OCI-LY1 (cell line): ENCODE data around the gene KCNN3.

Experiments used
- H2AFZ ChIP-seq: fragments of 200-600 bp; sonication (generic), shearing (Covaris generic); 2 replicates; pipeline ENCODE4 v1.6.0; 2014; ENCODE audit warnings: antibody characterized with exemption, mild to moderate bottlenecking, low read length
- H3F3A ChIP-seq: fragments of 200-600 bp; sonication (generic), shearing (Covaris generic); 2 replicates; pipeline ENCODE4 v1.6.0; 2014; ENCODE audit warnings: mild to moderate bottlenecking, antibody characterized with exemption, low read length, moderate library complexity; ENCODE audit not compliant: insufficient read depth
- H3K27ac ChIP-seq: fragments of 200-600 bp; sonication (generic); 2 replicates; pipeline ENCODE4 v1.5.1; 2014; ENCODE audit warnings: low read length, mixed run types, mild to moderate bottlenecking, low read depth; ENCODE audit not compliant: poor library complexity, severe bottlenecking
- H3K27me3 ChIP-seq: fragments of 200-600 bp; sonication (generic); 2 replicates; pipeline ENCODE4 v1.6.0; 2014; ENCODE audit warnings: antibody characterized with exemption, mild to moderate bottlenecking, low read length, moderate library complexity; ENCODE audit not compliant: insufficient read depth
- H3K36me3 ChIP-seq: fragments of 200-600 bp; sonication (generic); 2 replicates; pipeline ENCODE4 v1.6.1; 2014; ENCODE audit warnings: mild to moderate bottlenecking, antibody characterized with exemption, low read length, moderate library complexity, mixed read lengths; ENCODE audit not compliant: insufficient read depth
- H3K4me1 ChIP-seq: fragments of 200-600 bp; sonication (generic); 2 replicates; pipeline ENCODE4 v1.5.1; 2014; ENCODE audit warnings: mild to moderate bottlenecking, low read length, moderate library complexity; ENCODE audit not compliant: insufficient read depth, severe bottlenecking
- H3K4me2 ChIP-seq: fragments of 200-600 bp; sonication (generic), shearing (Covaris generic); 2 replicates; pipeline ENCODE4 v1.6.1; 2014; ENCODE audit warnings: low read length
- H3K4me3 ChIP-seq: fragments of 200-600 bp; sonication (generic); 2 replicates; pipeline ENCODE4 v1.5.1; 2014; ENCODE audit warnings: low read length, low read depth, mild to moderate bottlenecking, mixed read lengths; ENCODE audit not compliant: poor library complexity, severe bottlenecking
- H3K79me2 ChIP-seq: fragments of 200-600 bp; shearing (Covaris generic); 2 replicates; pipeline ENCODE4 v1.6.1; 2016; ENCODE audit warnings: mixed run types, low read length, mixed read lengths; ENCODE audit not compliant: insufficient read depth
- H3K9ac ChIP-seq: fragments of 200-600 bp; sonication (generic), shearing (Covaris generic); 2 replicates; pipeline ENCODE4 v1.6.1; 2014; ENCODE audit warnings: mild to moderate bottlenecking, low read length, mixed read lengths
- H3K9me2 ChIP-seq: fragments of 200-600 bp; sonication (generic), shearing (Covaris generic); 2 replicates; pipeline ENCODE4 v1.6.1; 2014; ENCODE audit warnings: low read depth, mild to moderate bottlenecking, low read length, mixed read lengths
- H3K9me3 ChIP-seq: fragments of 200-600 bp; shearing (Covaris generic); 2 replicates; pipeline ENCODE4 v1.6.1; 2014; ENCODE audit warnings: low read length, mixed read lengths
- H4K20me1 ChIP-seq: fragments of 200-600 bp; sonication (generic), shearing (Covaris generic); 2 replicates; pipeline ENCODE4 v1.6.0; 2016; ENCODE audit warnings: mild to moderate bottlenecking, low read length; ENCODE audit not compliant: insufficient read depth
- EZH2 ChIP-seq: fragments of 200-600 bp; sonication (generic), shearing (Covaris generic); IDR thresholded peaks from 2 replicates; pipeline ENCODE4 v1.8.0; 2017; ENCODE audit warnings: borderline replicate concordance, mixed run types, mild to moderate bottlenecking, antibody characterized with exemption, low read length, moderate library complexity, mixed read lengths
- TF ChIP-seq, protein P1 (sequence below): fragments of 200-600 bp; sonication (generic), shearing (Covaris generic); IDR thresholded peaks from 2 replicates; pipeline ENCODE4 v1.5.1; 2017; ENCODE audit warnings: mild to moderate bottlenecking, antibody characterized with exemption, low read length, moderate library complexity, mixed read lengths

KCNN3 gene

DNA sequence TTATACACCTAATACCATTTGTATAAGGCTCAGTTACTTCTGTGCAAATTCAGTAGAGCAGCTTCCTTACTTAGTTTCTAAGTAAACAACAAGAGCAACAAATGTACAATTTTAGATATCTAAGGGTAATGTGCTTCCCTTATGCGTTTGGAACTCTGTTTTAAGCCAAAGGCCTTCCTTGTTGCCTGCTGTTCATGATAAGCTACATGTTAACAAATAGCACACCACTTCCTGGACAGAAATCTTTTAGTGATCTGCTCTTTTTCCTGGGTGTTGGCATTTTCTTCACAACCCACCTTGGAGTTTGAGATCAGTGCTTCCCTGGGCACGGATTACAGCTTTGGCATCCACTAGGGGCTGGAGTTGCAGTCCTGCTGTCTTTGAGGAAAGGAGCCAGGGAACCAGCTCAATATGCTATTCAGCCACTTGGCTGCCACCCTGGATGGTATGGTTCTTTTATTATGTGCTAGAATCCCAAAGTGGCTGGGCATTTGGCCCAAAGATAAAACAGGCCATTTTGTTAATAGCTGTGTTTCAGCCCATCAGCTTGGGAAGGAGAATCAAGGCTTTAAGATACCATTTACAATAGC lies 206.5 kb downstream of the KCNN3 start:
- Histone ChIP-seq H3K9me3 (no peaks in the 10 kb centered on the region), H3K79me2 (no peaks in the 10 kb centered on the region), H3K4me2 (no peak overlapping the region), H3K4me3 (no peak overlapping the region), H4K20me1 (no peaks in the 10 kb centered on the region), H3K9me2 (no peaks in the 10 kb centered on the region), H3K27me3 (no peaks in the 10 kb centered on the region), H3K36me3 (no peaks in the 10 kb centered on the region), H2AFZ (no peak overlapping the region), H3K9ac (no peak overlapping the region), H3K27ac (no peak overlapping the region), H3K4me1 (no peaks in the 10 kb centered on the region), H3F3A (no peaks in the 10 kb centered on the region)
- no peak for TF ChIP-seq EZH2
- TF ChIP-seq, protein P1, sequence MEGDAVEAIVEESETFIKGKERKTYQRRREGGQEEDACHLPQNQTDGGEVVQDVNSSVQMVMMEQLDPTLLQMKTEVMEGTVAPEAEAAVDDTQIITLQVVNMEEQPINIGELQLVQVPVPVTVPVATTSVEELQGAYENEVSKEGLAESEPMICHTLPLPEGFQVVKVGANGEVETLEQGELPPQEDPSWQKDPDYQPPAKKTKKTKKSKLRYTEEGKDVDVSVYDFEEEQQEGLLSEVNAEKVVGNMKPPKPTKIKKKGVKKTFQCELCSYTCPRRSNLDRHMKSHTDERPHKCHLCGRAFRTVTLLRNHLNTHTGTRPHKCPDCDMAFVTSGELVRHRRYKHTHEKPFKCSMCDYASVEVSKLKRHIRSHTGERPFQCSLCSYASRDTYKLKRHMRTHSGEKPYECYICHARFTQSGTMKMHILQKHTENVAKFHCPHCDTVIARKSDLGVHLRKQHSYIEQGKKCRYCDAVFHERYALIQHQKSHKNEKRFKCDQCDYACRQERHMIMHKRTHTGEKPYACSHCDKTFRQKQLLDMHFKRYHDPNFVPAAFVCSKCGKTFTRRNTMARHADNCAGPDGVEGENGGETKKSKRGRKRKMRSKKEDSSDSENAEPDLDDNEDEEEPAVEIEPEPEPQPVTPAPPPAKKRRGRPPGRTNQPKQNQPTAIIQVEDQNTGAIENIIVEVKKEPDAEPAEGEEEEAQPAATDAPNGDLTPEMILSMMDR = no peak

DNA sequence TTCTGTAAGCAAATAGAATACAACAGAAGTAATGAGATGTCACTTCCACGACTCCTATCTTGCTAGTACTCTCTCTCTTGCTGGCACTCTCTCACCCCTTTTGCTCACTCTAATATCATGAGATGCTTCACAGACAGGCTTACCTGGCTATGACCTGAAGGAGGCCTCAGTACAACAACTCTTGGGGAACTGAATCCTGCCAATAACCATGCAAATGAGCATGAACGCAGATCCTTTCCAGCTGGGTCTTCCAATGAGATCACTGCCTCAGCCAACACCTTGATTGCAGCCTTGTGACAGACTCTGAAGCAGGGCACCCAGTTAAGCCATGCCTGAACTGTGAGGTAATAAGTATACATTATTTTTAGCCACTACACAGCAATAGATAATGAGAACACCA lies 209.0 kb downstream of the KCNN3 start:
- TF ChIP-seq EZH2 = no peak
- TF ChIP-seq, protein P1 = no peak
- H3K4me2 ChIP-seq = no peak overlapping the region
- H2AFZ ChIP-seq = no peak overlapping the region
- H3F3A ChIP-seq = no peaks in the 10 kb centered on the region
- H3K27ac ChIP-seq = no peak overlapping the region
- H3K9me3 ChIP-seq = no peaks in the 10 kb centered on the region
- H3K9ac ChIP-seq = no peak overlapping the region
- H3K4me3 ChIP-seq = no peak overlapping the region
- no peaks in the 10 kb centered on the region for H3K27me3 ChIP-seq
- no peaks in the 10 kb centered on the region for H3K4me1 ChIP-seq
- H3K79me2 ChIP-seq = no peaks in the 10 kb centered on the region
- no peaks in the 10 kb centered on the region for H4K20me1 ChIP-seq
- no peaks in the 10 kb centered on the region for H3K36me3 ChIP-seq
- H3K9me2 ChIP-seq = no peaks in the 10 kb centered on the region

- TF ChIP-seq EZH2 = no peak
- TF ChIP-seq, protein P1 = no peak
- Histone ChIP-seq H3K79me2 (no peaks in the 10 kb centered on the region), H3K27ac (no peak overlapping the region), H3K9me3 (no peaks in the 10 kb centered on the region), H4K20me1 (no peaks in the 10 kb centered on the region), H3K9me2 (no peaks in the 10 kb centered on the region), H3K36me3 (no peaks in the 10 kb centered on the region), H3F3A (no peaks in the 10 kb centered on the region), H3K9ac (no peak overlapping the region), H2AFZ (no peak overlapping the region), H3K4me1 (no peaks in the 10 kb centered on the region), H3K27me3 (no peaks in the 10 kb centered on the region), H3K4me2 (no peak overlapping the region), H3K4me3 (no peak overlapping the region)
Observed at GRCh38 chr1:154659823-154660592, 210.1 kb downstream of the KCNN3 start.
